ENCODE data around the gene PLAGL2.
"Not testable (repeated sequence)": the region's sequence is repeated elsewhere in the genome, so short reads cannot be mapped to it uniquely, and the experiment has no call there.

The PLAGL2 gene

GRCh38 chr20:32179515-32179914, 28.0 kb downstream of the PLAGL2 start:
- DNase-seq: no peak

- DNase-seq: not testable (repeated sequence)
These were observed 29.8 kb downstream of the PLAGL2 start for GRCh38 chr20:32177696-32178095.

- DNase-seq: no peak
These were observed 39.2 kb downstream of the PLAGL2 start for GRCh38 chr20:32168184-32168910.

- DNase-seq: no peak
These were observed 40.0 kb downstream of the PLAGL2 start for GRCh38 chr20:32167552-32167951.

DNA sequence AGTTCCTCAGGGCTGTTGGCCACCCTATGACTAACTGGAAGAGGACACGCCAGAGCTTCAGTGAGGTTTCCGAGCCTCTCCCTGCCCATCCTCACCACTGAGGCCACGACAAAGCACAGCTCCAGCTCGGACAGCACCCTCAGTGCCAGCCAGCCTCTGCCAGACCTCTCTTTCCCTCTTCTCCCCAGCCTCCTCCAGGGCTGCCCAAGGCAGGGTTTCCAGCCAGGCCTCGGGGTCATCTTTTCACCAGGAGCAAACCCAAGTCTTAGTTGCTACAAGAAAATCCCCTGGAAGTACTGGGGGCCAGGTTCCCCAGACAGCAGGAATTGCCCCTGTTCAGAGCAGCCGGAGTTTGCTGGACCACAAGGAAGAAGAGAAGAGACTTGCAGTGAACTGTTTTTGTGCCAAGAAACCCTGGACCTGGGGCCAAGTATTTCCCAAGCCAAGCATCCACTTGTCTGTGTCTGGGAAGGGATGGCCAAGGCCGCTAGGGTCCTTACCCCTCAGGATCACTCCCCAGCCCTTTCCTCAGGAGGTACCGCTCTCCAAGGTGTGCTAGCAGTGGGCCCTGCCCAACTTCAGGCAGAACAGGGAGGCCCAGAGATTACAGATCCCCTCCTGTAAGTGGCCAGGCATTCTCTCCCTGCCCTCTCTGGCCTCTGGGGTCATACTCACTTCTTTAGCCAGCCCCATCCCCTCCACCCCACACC, 41.6 kb downstream of the PLAGL2 start:
- no peak for DNase-seq

- DNase-seq: no peak
These were observed 42.4 kb downstream of the PLAGL2 start for GRCh38 chr20:32164984-32165735.

DNA sequence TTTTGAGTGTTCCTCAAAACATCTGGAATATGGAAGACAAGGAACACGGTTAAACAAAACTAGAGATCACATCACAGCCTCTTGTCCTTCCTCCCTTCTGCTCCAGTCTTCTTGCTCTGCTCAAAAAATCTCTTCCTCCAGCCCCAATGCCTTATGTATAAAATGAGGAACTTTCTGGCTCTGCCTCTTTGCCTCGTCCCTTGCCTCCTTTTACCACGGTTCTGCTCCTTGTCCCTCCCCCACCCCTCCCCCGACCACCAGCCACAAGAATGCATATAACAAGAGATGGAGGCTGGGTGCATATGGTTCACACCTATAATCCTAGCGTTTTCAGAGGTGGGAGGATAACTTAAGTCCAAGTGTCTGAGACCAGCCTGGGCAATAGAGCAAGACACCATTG, 43.6 kb downstream of the PLAGL2 start:
- DNase-seq: no peak

DNA sequence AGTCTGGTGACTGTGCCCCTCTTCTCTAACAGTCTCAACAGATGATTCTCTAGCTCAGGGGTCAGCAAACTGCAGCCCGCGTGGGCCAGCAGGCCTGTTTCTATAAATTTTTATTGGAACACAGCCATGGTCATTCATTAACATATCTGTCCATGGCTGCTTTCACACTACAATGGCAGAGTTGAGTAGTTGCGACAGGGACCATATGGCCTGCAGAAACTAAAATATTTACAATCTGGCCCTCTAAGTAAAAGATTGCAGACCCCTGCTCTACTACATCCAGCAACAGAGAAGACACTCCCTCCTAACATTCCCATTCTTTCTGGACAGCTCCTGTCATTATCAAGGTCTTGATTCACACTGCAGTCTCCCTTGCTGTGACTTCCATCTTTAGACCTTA, 45.2 kb downstream of the PLAGL2 start:
- DNase-seq: no peak

- no peak for DNase-seq
These were observed 47.2 kb downstream of the PLAGL2 start for GRCh38 chr20:32160341-32160740.

GRCh38 chr20:32159766-32160221, 47.7 kb downstream of the PLAGL2 start:
- DNase-seq: no peak

GRCh38 chr20:32158943-32159660, 48.4 kb downstream of the PLAGL2 start:
- peak; percentile 11 for DNase-seq

- DNase-seq: no peak
These were observed 49.2 kb downstream of the PLAGL2 start for GRCh38 chr20:32158351-32158750.

DNA sequence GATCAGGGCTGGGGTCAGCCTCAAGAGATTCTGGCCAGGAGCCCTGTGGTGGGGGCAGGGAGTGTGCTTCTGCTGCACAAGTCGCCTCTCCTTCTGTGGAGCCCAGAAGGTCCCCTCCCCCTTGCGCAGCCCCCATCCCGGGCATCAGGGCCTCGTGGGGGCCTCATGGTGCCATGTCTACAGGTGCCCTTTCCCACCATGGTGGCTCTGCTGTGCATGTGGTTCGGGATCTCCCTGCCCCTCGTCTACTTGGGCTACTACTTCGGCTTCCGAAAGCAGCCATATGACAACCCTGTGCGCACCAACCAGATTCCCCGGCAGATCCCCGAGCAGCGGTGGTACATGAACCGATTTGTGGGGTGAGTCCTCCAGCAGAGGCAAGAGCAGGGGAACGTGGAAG, 49.9 kb downstream of the PLAGL2 start:
- DNase-seq: no peak

DNA sequence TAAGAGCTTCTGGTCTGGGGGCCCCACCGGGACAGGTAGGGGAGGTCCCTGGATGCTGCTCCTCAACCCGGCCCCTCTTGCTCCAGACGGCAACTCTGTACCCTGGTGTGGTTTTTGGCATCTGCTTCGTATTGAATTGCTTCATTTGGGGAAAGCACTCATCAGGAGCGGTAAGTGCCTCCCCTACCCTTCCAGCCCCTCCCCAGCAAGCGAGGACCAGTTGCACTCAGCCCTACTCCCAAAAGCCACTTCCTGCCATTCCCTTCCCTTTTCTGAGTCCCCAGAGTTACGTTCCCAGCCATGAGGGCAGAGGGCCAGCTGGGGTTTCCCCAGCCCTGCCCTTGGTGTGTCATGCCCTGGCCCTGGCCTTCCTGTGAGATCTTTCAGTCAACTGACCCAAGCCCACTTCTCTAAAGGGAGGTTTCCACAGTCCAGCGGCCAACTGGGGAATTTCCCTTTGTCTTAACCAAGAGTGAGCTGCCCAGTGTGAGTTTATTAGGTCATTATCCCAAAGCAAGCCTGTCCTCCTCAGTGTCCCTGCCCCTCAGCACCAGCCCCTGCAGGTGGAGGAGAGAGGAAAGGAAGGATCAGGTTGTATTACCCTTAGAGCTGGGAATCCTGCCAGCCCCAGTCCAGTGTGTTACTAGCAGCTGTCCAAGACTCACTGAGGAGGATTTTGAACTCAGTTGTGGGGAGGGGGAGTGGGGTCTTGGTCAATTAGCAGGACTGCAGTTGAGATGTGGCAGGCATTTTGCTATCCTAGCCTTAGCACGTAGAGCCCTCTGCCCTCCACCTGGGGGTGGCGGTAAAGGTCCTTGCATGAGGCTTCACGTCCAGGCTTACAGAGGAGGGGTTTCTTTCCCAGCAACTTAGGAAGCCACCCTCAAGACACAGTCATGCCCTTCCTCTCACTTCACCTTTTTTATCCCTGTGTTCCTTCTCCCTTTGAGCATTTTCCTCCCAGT, 52.2 kb downstream of the PLAGL2 start:
- DNase-seq: peak; percentile 31

- DNase-seq: no peak
These were observed 53.8 kb downstream of the PLAGL2 start for GRCh38 chr20:32153771-32154170.

GRCh38 chr20:32153156-32153665, 54.3 kb downstream of the PLAGL2 start:
- no peak for DNase-seq

- DNase-seq: no peak
These were observed 55.0 kb downstream of the PLAGL2 start for GRCh38 chr20:32152421-32153155.

GRCh38 chr20:32150291-32150848, 57.2 kb downstream of the PLAGL2 start:
- DNase-seq: no peak

- DNase-seq: no peak
These were observed 57.9 kb downstream of the PLAGL2 start for GRCh38 chr20:32149566-32150170.

Data from activated CD4-positive, alpha-beta T cell treated with anti-CD3 and anti-CD28 coated beads, Interleukin-10, Interleukin-2, amounts not matched to agents 100 ng/mL and 50 ng/mL, durations not matched to agents 16 hours and 8 hours (primary cell).